Endothelial cell of umbilical vein (primary cell): ENCODE data around the gene CRY2. TPM values are rescaled to one million over a fixed set of nuclear protein-coding genes. Genes with fewer than 3 reads are reported as not detected.

Experiments used
- BruUV-seq: library from RNA; stranded (reverse); fragments of 400-500 nt; replicated peaks from 2 replicates; lab custom pipeline; 2021; lab: Mats Ljungman, UMichigan
- CTCF ChIA-PET: fragments of 300-600, 350-600 bp; sonication (Branson Sonifier 250); formaldehyde crosslinking; loops from one replicate; lab custom pipeline; 2021; ENCODE audit warnings: antibody characterized with exemption, inconsistent platforms; lab: Charles Lee
- POLR2A ChIA-PET: fragments of 300-600, 350-600 bp; sonication (Branson Sonifier 250); formaldehyde crosslinking; loops from one replicate; lab custom pipeline; 2021; ENCODE audit warnings: antibody characterized with exemption, inconsistent platforms; lab: Charles Lee
- DNase-seq: peaks from one replicate; pipeline ENCODE4 v3.0.0-alpha.2; 2011; ENCODE audit warnings: low read depth, low spot score
- FAIRE-seq: peaks from 2 replicates; lab custom pipeline; 2011; peaks lifted over from hg19 to GRCh38; lab: Jason Lieb, UNC
- H2AFZ ChIP-seq: 2 replicates; pipeline ENCODE4 v1.6.0; 2012; ENCODE audit warnings: low read depth, low read length, control low read depth, inconsistent platforms
- H3K27ac ChIP-seq: 2 replicates; pipeline ENCODE4 v1.5.1; 2011; ENCODE audit warnings: low read depth, mild to moderate bottlenecking, control low read depth, low read length, moderate library complexity; ENCODE audit not compliant: insufficient read depth
- H3K27me3 ChIP-seq, 2 experiments: 2 replicates each; pipeline versions ENCODE4 v1.6.0 to v1.6.1; 2011; ENCODE audit warnings: low read length in 2 of 2, mixed read lengths in 1 of 2; ENCODE audit not compliant: control insufficient read depth in 2 of 2, insufficient read depth in 2 of 2
- H3K36me3 ChIP-seq, 2 experiments: 2 replicates in 1 of 2; 3 replicates in 1 of 2; pipeline ENCODE4 v1.5.1; 2011; ENCODE audit warnings: low read length in 2 of 2, mild to moderate bottlenecking in 1 of 2, moderate library complexity in 1 of 2; ENCODE audit not compliant: control insufficient read depth in 2 of 2, insufficient read depth in 2 of 2; ENCODE audit errors: extremely low read depth in 1 of 2
- H3K4me1 ChIP-seq: 3 replicates; pipeline ENCODE4 v1.5.1; 2011; ENCODE audit warnings: mild to moderate bottlenecking, low read length; ENCODE audit not compliant: control insufficient read depth, insufficient read depth; ENCODE audit errors: extremely low read depth
- H3K4me2 ChIP-seq: 2 replicates; pipeline ENCODE4 v1.6.1; 2011; ENCODE audit warnings: low read length, control low read depth, mixed read lengths; ENCODE audit not compliant: insufficient read depth
- H3K4me3 ChIP-seq, 3 experiments: fragments of 200-600 bp in 1 of 3; sonication (generic), shearing (Covaris generic) in 1 of 3; replicated peaks in 1 of 3; 2 replicates each; pipeline ENCODE4 v1.5.1; 2011 to 2016; ENCODE audit warnings: control low read depth in 3 of 3, low read length in 3 of 3, mild to moderate bottlenecking in 2 of 3, inconsistent platforms in 1 of 3, low read depth in 1 of 3, moderate library complexity in 1 of 3; ENCODE audit not compliant: insufficient read depth in 1 of 3
- H3K79me2 ChIP-seq: 2 replicates; pipeline ENCODE4 v1.6.0; 2012; ENCODE audit warnings: low read length, inconsistent platforms; ENCODE audit not compliant: control insufficient read depth, insufficient read depth
- H3K9ac ChIP-seq: replicated peaks from 2 replicates; pipeline ENCODE3; 2011; ENCODE audit warnings: low read length, control low read depth; ENCODE audit not compliant: insufficient read depth; ENCODE audit errors: extremely low read depth
- H3K9me1 ChIP-seq: replicated peaks from 3 replicates; pipeline ENCODE4 v1.6.0; 2011; ENCODE audit warnings: mild to moderate bottlenecking, low read length; ENCODE audit not compliant: control insufficient read depth, insufficient read depth; ENCODE audit errors: extremely low read depth
- H3K9me3 ChIP-seq: replicated peaks from 2 replicates; pipeline ENCODE4 v1.5.1; 2012; ENCODE audit warnings: low read length, inconsistent platforms; ENCODE audit not compliant: control insufficient read depth, insufficient read depth
- H4K20me1 ChIP-seq: replicated peaks from 2 replicates; pipeline ENCODE3; 2011; ENCODE audit warnings: mild to moderate bottlenecking, low read length; ENCODE audit not compliant: control insufficient read depth, insufficient read depth; ENCODE audit errors: extremely low read depth
- CTCF ChIP-seq, 2 donors: IDR thresholded peaks; 1 replicate in 1 of 2; 2 replicates in 1 of 2; pipeline ENCODE4 v1.5.1; 2011; ENCODE audit warnings: low read length in 2 of 2, mild to moderate bottlenecking in 2 of 2, moderate library complexity in 2 of 2, control low read depth in 1 of 2, inconsistent platforms in 1 of 2, low read depth in 1 of 2; ENCODE audit not compliant: insufficient read depth in 1 of 2; ENCODE audit errors: extremely low read depth in 1 of 2
- FOS ChIP-seq: IDR thresholded peaks from 2 replicates; pipeline ENCODE4 v1.6.1; 2011; ENCODE audit warnings: mild to moderate bottlenecking, low read length, moderate library complexity, borderline replicate concordance; ENCODE audit not compliant: insufficient read depth
- GATA2 ChIP-seq: IDR thresholded peaks from 2 replicates; pipeline ENCODE4 v1.7.0; 2011; ENCODE audit warnings: low read depth, mild to moderate bottlenecking, moderate library complexity, mixed read lengths, low read length; ENCODE audit not compliant: insufficient read length, insufficient read depth
- JUN ChIP-seq: IDR thresholded peaks from 2 replicates; pipeline ENCODE4 v1.6.1; 2011; ENCODE audit warnings: borderline replicate concordance, low read depth; ENCODE audit not compliant: insufficient read length, insufficient read depth
- MAX ChIP-seq: IDR thresholded peaks from 2 replicates; pipeline ENCODE4 v1.6.1; 2011; ENCODE audit not compliant: insufficient read depth, insufficient read length
- POLR2A ChIP-seq: IDR thresholded peaks from 2 replicates; pipeline ENCODE4 v1.6.1; 2012; ENCODE audit warnings: low read depth, mild to moderate bottlenecking, control low read depth, low read length
- POLR2AphosphoS5 ChIP-seq: IDR thresholded peaks from 2 replicates; pipeline ENCODE4 v1.6.1; 2012; ENCODE audit warnings: low read depth, mild to moderate bottlenecking, control low read depth, low read length, moderate library complexity; ENCODE audit not compliant: insufficient read depth
- dilution Hi-C: fragments of 300-500 bp; cut with MboI; formaldehyde crosslinking; loops from one replicate; pipeline ENCODE4 v1.15.0; 2019; ENCODE audit warnings: low sequenced_read_pairs; ENCODE audit not compliant: extremely low pct_ligation_motif_present
- intact Hi-C: fragments of 100-400 bp; cut with micrococcal nuclease; formaldehyde crosslinking; loops from one replicate; pipeline ENCODE4 v1.10.0; 2022
- polyA plus RNA-seq, 4 experiments: library from polyadenylated mRNA; depleted of rRNA in 3 of 4; stranded (reverse) in 3 of 4; unstranded in 1 of 4; fragments of >200 nt; gene quantifications; 2 replicates each; pipeline versions ENCODE4 v1.2.1 to v1.2.3, GENCODE V29; 2011 to 2012; ENCODE audit warnings: missing spikeins in 1 of 4
- total RNA-seq: library from RNA; stranded (reverse); gene quantifications from 2 replicates; pipeline ENCODE4 v1.2.3, GENCODE V29; 2021

CRY2 gene
- total and polyA plus RNA-seq, 2 donors (not counting 3 experiments of a cell fraction or from before 2014, with no cell fraction given): 7.7 to 11.7 TPM

- TF ChIP-seq MAX: no peak
- no peak for TF ChIP-seq POLR2AphosphoS5
- TF ChIP-seq JUN: no peak
- intact Hi-C loops: no loop called here
- Histone ChIP-seq H3K9ac (no peak overlapping the region), H3K9me3 (no peaks in the 10 kb centered on the region), H3K36me3 (peaks cover 0 to 20% of the 10 kb centered on the region in 2 experiments), H2AFZ (no peak overlapping the region), H3K4me1 (no peaks in the 10 kb centered on the region), H3K79me2 (no peaks in the 10 kb centered on the region), H3K9me1 (no peaks in the 10 kb centered on the region), H3K4me2 (no peak overlapping the region), H4K20me1 (no peaks in the 10 kb centered on the region), H3K27me3 (no peaks in the 10 kb centered on the region), H3K27ac (no peak overlapping the region), H3K4me3 (no peak overlapping the region)
- FAIRE-seq: no peak
- DNase-seq: no peak
- TSS peak; percentile 10 for BruUV-seq
- dilution Hi-C loops: no loop called here
- CTCF ChIA-PET: interaction anchor here (1.9 kb wide), 1 partner anchor 33 kb away, joined by 4 read pairs; no protein-coding TSS in a partner anchor
- POLR2A ChIA-PET: interaction anchor here (1.5 kb wide), 1 partner anchor 12 kb away, joined by 3 read pairs; the partner anchor contains the start of gene PEX16
Observed at GRCh38 chr11:45906096-45906682, 58.9 kb downstream of the CRY2 start.

- no peaks in the 10 kb centered on the region for H3K9me1 ChIP-seq
- H3K4me1 ChIP-seq: no peaks in the 10 kb centered on the region
- no peaks in the 10 kb centered on the region for H3K27me3 ChIP-seq
- no peak within 1 kb of the TSS for H3K4me3 ChIP-seq
- no peak within 1 kb of the TSS for H3K4me2 ChIP-seq
- peaks cover 0 to 23% of the 10 kb centered on the region in 2 experiments for H3K36me3 ChIP-seq
- no peaks in the 10 kb centered on the region for H3K79me2 ChIP-seq
- H3K9ac ChIP-seq: no peak within 1 kb of the TSS
- no peak for TF ChIP-seq FOS
- TF ChIP-seq POLR2AphosphoS5: peak; percentile 11
- TF ChIP-seq GATA2: no peak
- no peak for TF ChIP-seq JUN
- TF ChIP-seq CTCF (IDR thresholded peaks at IDR 0.05; ENCODE audit: extremely low read depth in 1 of 2, insufficient read depth in 1 of 2, low read depth in 1 of 2, low read length in 2 of 2): no peak
- peak; percentile 19 for TF ChIP-seq POLR2A
- POLR2A ChIA-PET: interaction anchor here (1.5 kb wide), 1 partner anchor 11 kb away, joined by 3 read pairs; the partner anchor contains the start of gene PEX16
- CTCF ChIA-PET: no interaction called here
- H3K27ac ChIP-seq: no peak within 1 kb of the TSS
- intact Hi-C loops (no loop called here), dilution Hi-C loops (no loop called here)
- BruUV-seq: no TSS peak
- H2AFZ ChIP-seq: no peak within 1 kb of the TSS
- FAIRE-seq (no peak), DNase-seq (no peak)
- H4K20me1 ChIP-seq: no peaks in the 10 kb centered on the region
- H3K9me3 ChIP-seq: no peaks in the 10 kb centered on the region
Observed at GRCh38 chr11:45906965-45907611, 59.8 kb downstream of the CRY2 start, which contains the start of gene FREY1. TSS of gene FREY1 (minus strand) at chr11:45907271. CDS start at chr11:45907245, 26 bp downstream.
